ENCODE measurements around the gene TNFSF9.

TNFSF9 gene

DNA sequence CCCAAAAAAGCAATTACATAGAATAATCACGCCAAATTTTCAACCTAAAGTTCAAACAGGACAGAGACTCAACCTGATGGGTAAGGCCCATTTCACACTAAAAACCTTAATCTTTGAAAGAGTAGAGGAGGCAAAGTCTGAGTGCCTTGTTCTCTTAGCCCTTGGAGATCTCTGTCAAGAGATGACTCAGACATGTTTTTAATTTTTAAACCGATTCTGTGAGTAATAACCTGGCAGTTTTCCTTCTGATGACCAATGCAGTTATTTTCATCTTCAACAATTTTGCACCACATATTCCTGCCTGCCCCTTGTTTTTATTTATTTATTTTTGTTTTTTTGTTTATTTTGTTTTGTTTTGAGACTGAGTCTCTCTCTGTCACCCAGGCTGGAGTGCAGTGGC lies 11.5 kb upstream of the TNFSF9 start:
- H3K4me3 ChIP-seq (ENCODE audit: low read depth, low read length): no peak overlapping the region
- TF ChIP-seq, protein P1, sequence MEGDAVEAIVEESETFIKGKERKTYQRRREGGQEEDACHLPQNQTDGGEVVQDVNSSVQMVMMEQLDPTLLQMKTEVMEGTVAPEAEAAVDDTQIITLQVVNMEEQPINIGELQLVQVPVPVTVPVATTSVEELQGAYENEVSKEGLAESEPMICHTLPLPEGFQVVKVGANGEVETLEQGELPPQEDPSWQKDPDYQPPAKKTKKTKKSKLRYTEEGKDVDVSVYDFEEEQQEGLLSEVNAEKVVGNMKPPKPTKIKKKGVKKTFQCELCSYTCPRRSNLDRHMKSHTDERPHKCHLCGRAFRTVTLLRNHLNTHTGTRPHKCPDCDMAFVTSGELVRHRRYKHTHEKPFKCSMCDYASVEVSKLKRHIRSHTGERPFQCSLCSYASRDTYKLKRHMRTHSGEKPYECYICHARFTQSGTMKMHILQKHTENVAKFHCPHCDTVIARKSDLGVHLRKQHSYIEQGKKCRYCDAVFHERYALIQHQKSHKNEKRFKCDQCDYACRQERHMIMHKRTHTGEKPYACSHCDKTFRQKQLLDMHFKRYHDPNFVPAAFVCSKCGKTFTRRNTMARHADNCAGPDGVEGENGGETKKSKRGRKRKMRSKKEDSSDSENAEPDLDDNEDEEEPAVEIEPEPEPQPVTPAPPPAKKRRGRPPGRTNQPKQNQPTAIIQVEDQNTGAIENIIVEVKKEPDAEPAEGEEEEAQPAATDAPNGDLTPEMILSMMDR (IDR thresholded peaks at IDR 0.05; ENCODE audit: low read depth, low read length): no peak

GRCh38 chr19:6521718-6522646 lies 8.8 kb upstream of the TNFSF9 start:
- TF ChIP-seq, protein P1 (IDR thresholded peaks at IDR 0.05; ENCODE audit: low read depth, low read length): no peak
- H3K4me3 ChIP-seq (ENCODE audit: low read depth, low read length): no peak overlapping the region

- no peak overlapping the region for H3K4me3 ChIP-seq (ENCODE audit: low read depth, low read length)
Measured at GRCh38 chr19:6522712-6523111, 8.1 kb upstream of the TNFSF9 start.

GRCh38 chr19:6524311-6524710 lies 6.5 kb upstream of the TNFSF9 start:
- TF ChIP-seq, protein P1 (IDR thresholded peaks at IDR 0.05; ENCODE audit: low read depth, low read length): no peak
- H3K4me3 ChIP-seq (ENCODE audit: low read depth, low read length): no peak overlapping the region

More at GRCh38 chr19:6522712-6523111, 8.1 kb upstream of the TNFSF9 start:
- TF ChIP-seq, protein P1 (IDR thresholded peaks at IDR 0.05; ENCODE audit: low read depth, low read length): no peak

DNA sequence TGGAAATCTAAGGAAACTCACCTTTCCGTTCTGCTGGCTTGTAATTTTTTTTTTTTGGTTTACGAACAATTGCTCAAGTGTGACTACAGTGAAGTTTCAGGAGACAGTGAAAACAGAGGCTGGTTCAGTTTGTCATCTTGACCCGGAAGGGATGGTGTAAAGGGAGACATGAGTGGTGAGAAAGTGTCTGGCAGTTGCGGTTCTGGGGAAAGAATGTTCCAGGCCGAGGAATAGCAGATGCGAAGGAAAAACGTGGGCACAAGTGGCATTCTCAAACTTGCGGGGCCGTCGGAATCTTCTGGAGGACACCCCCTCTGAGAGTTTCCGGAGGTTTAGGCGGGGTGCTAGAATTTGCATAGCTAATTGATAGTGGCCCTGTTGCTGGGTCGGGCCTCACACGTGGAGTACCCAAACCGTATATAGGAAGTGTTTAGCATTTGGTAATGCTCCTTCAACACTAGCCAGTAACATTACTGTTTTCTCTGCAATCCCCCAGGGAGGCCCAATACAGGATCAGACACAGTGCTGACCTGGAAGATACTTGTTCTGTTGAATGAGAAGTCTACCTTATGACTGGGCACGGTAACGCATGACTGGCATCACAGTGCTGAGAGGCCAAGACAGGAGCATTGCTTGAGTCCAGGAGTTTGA lies 2.8 kb upstream of the TNFSF9 start:
- TF ChIP-seq, protein P1 (IDR thresholded peaks at IDR 0.05; ENCODE audit: low read depth, low read length): no peak

DNA sequence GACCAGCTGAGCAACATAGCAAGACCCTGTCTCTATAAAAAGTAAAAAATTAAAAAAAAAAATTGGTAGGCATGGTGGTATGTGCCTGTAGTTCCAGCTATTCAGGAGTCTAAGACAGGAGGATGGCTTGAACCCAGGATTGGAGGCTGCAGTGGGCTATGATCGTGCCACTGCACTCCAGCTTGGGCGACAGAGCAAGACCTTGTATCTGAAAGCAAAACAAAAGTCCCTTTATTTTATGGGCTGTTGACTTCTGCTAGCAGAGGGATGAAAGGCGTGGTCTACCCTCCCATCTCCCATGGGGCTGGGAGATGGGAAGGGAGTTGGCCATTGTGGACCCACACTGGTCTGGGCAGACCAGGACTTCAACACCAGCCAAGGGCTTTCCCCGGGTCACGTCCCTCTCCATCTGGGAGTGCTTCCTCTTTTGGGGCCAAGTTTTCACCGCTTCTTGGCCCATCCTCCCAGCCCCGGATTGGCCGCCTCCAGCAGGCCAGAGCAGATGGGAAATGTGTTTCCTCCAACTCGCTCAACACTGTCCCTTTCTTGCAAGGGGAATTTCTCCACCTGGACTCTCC lies 2.2 kb upstream of the TNFSF9 start:
- TF ChIP-seq, protein P1 (IDR thresholded peaks at IDR 0.05; ENCODE audit: low read depth, low read length): no peak
- H3K4me3 ChIP-seq (ENCODE audit: low read depth, low read length): no peak overlapping the region

More for the DNA sequence above, 2.8 kb upstream of the TNFSF9 start:
- no peak overlapping the region for H3K4me3 ChIP-seq (ENCODE audit: low read depth, low read length)
